OCI-LY7 (cell line): Measurements from ENCODE around the gene SEMA6D. TPM values are rescaled to one million over a fixed set of nuclear protein-coding genes. Genes with fewer than 3 reads are reported as not detected.

Source experiments
- BruUV-seq: library from RNA; stranded (reverse); fragments of 400-500 nt; replicated peaks from 2 replicates; lab custom pipeline; 2021; lab: Mats Ljungman, UMichigan
- CTCF ChIA-PET: fragments of 300-600 bp; sonication (Branson Sonifier 250); formaldehyde crosslinking; loops from one replicate; lab custom pipeline; 2022; ENCODE audit warnings: antibody characterized with exemption; ENCODE audit not compliant: unreplicated experiment; lab: Charles Lee
- POLR2A ChIA-PET: fragments of 300-600 bp; sonication (Branson Sonifier 250); formaldehyde crosslinking; loops from one replicate; lab custom pipeline; 2022; ENCODE audit warnings: antibody characterized with exemption; lab: Charles Lee
- DNase-seq: peaks from one replicate; pipeline ENCODE4 v3.0.0-alpha.2; 2015; ENCODE audit warnings: low spot score
- H2AFZ ChIP-seq: fragments of 200-600 bp; sonication (generic), shearing (Covaris generic); 2 replicates; pipeline ENCODE4 v1.6.1; 2014; ENCODE audit warnings: mild to moderate bottlenecking, antibody characterized with exemption, low read length, moderate library complexity
- H3K27ac ChIP-seq: fragments of 200-600 bp; sonication (generic); 2 replicates; pipeline ENCODE4 v1.5.1; 2014; ENCODE audit warnings: mixed run types, low read depth, mild to moderate bottlenecking, moderate library complexity, low read length, inconsistent platforms; ENCODE audit not compliant: poor library complexity, severe bottlenecking
- H3K36me3 ChIP-seq: fragments of 200-600 bp; sonication (generic); 2 replicates; pipeline ENCODE4 v1.6.1; 2014; ENCODE audit warnings: mild to moderate bottlenecking, antibody characterized with exemption, low read length, moderate library complexity, mixed read lengths; ENCODE audit not compliant: insufficient read depth
- H3K4me1 ChIP-seq: fragments of 200-600 bp; sonication (generic); 2 replicates; pipeline ENCODE4 v1.5.1; 2014; ENCODE audit warnings: mild to moderate bottlenecking, low read length; ENCODE audit not compliant: insufficient read depth, poor library complexity, severe bottlenecking
- H3K4me2 ChIP-seq: fragments of 200-600 bp; sonication (generic); 2 replicates; pipeline ENCODE4 v1.6.1; 2014; ENCODE audit warnings: mild to moderate bottlenecking, low read length
- H3K4me3 ChIP-seq: fragments of 200-600 bp; sonication (generic); 2 replicates; pipeline ENCODE4 v1.5.1; 2014; ENCODE audit warnings: mild to moderate bottlenecking, low read depth, low read length; ENCODE audit not compliant: poor library complexity, severe bottlenecking
- H3K79me2 ChIP-seq: fragments of 200-600 bp; sonication (generic); 2 replicates; pipeline ENCODE4 v1.6.1; 2016; ENCODE audit warnings: low read depth, mild to moderate bottlenecking, low read length, moderate library complexity, mixed read lengths; ENCODE audit not compliant: insufficient read depth
- H3K9me2 ChIP-seq: fragments of 200-600 bp; sonication (generic); 2 replicates; pipeline ENCODE4 v1.6.1; 2016; ENCODE audit warnings: mild to moderate bottlenecking, low read length, mixed read lengths; ENCODE audit not compliant: insufficient read depth
- H3K9me3 ChIP-seq: fragments of 200-600 bp; sonication (generic); 2 replicates; pipeline ENCODE4 v1.6.1; 2014; ENCODE audit warnings: mild to moderate bottlenecking, mixed run types, low read length, mixed read lengths
- H4K20me1 ChIP-seq: fragments of 200-600 bp; sonication (generic); 2 replicates; pipeline ENCODE4 v1.6.1; 2014; ENCODE audit warnings: mild to moderate bottlenecking, antibody characterized with exemption, low read length, moderate library complexity, mixed read lengths; ENCODE audit not compliant: insufficient read depth
- CTCF ChIP-seq: fragments of 200-600 bp; sonication (generic); conservative IDR thresholded peaks from 2 replicates; pipeline ENCODE4 v1.5.1; 2014; ENCODE audit warnings: mild to moderate bottlenecking, antibody characterized with exemption, low read length, moderate library complexity, mixed read lengths
- EZH2phosphoT487 ChIP-seq: fragments of 200-600 bp; sonication (generic); IDR thresholded peaks from 2 replicates; pipeline ENCODE4 v1.6.1; 2018; ENCODE audit warnings: low read depth, borderline replicate concordance, mild to moderate bottlenecking, mixed run types, antibody characterized with exemption, low read length, moderate library complexity, mixed read lengths
- intact Hi-C: fragments of 100-400 bp; cut with micrococcal nuclease; formaldehyde crosslinking; loops from one replicate; pipeline ENCODE4 v1.10.0; 2022; ENCODE audit not compliant: unreplicated experiment
- total RNA-seq, 2 experiments: library from RNA; depleted of rRNA in 1 of 2; stranded (reverse); fragments of >200 nt in 1 of 2; shearing (Covaris generic) in 1 of 2; gene quantifications; 2 replicates each; pipeline ENCODE4 v1.2.3, GENCODE V29; 2014 to 2022

Gene SEMA6D
- total RNA-seq, 2 experiments from 2014 or later, result not detected

GRCh38 chr15:47728426-47728825, 11.1 kb downstream of the SEMA6D start:
- H3K9me3 ChIP-seq, result no peaks in the 10 kb centered on the region
- H3K4me1 ChIP-seq, result no peaks in the 10 kb centered on the region
- TF ChIP-seq EZH2phosphoT487, result no peak
- no peak for TF ChIP-seq CTCF
- H3K4me2 ChIP-seq, result no peak overlapping the region
- H3K36me3 ChIP-seq, result no peaks in the 10 kb centered on the region
- H2AFZ ChIP-seq, result no peak overlapping the region
- no peak for DNase-seq
- no peaks in the 10 kb centered on the region for H3K79me2 ChIP-seq
- intact Hi-C loops, result no loop called here
- BruUV-seq, result no TSS peak
- no peaks in the 10 kb centered on the region for H4K20me1 ChIP-seq
- ChIA-PET POLR2A (no interaction called here), CTCF (no interaction called here)
- H3K9me2 ChIP-seq, result no peaks in the 10 kb centered on the region
- no peak overlapping the region for H3K4me3 ChIP-seq
- H3K27ac ChIP-seq, result no peak overlapping the region

- Histone ChIP-seq H2AFZ (no peak overlapping the region), H3K4me1 (no peaks in the 10 kb centered on the region), H3K79me2 (no peaks in the 10 kb centered on the region), H3K4me2 (no peak overlapping the region), H3K36me3 (no peaks in the 10 kb centered on the region), H3K9me2 (no peaks in the 10 kb centered on the region), H3K4me3 (no peak overlapping the region), H4K20me1 (no peaks in the 10 kb centered on the region), H3K27ac (no peak overlapping the region), H3K9me3 (no peaks in the 10 kb centered on the region)
- CTCF ChIA-PET, result no interaction called here
- no peak for TF ChIP-seq EZH2phosphoT487
- no peak for TF ChIP-seq CTCF
- no TSS peak for BruUV-seq
- POLR2A ChIA-PET, result no interaction called here
- intact Hi-C loops, result no loop called here
- no peak for DNase-seq
These were observed 11.6 kb downstream of the SEMA6D start for GRCh38 chr15:47728886-47729285.

- Histone ChIP-seq H3K9me3 (no peaks in the 10 kb centered on the region), H3K4me3 (no peak overlapping the region), H4K20me1 (no peaks in the 10 kb centered on the region), H3K27ac (no peak overlapping the region), H3K4me1 (no peaks in the 10 kb centered on the region), H2AFZ (no peak overlapping the region), H3K36me3 (no peaks in the 10 kb centered on the region), H3K9me2 (no peaks in the 10 kb centered on the region), H3K4me2 (no peak overlapping the region), H3K79me2 (no peaks in the 10 kb centered on the region)
- DNase-seq, result no peak
- no TSS peak for BruUV-seq
- intact Hi-C loops, result no loop called here
- TF ChIP-seq EZH2phosphoT487, result no peak
- TF ChIP-seq CTCF, result no peak
- CTCF ChIA-PET, result no interaction called here
- POLR2A ChIA-PET, result no interaction called here
These were observed 13.9 kb downstream of the SEMA6D start for GRCh38 chr15:47731230-47731629.
